ENCODE data around the gene ERG.

The ERG gene

GRCh38 chr21:38487901-38488639 is 10.2 kb downstream of the ERG start:
- Histone ChIP-seq H3K4me3 (ENCODE audit: low read depth, low read length) (no peak overlapping the region), H3K9ac (ENCODE audit: low read depth, low read length) (no peak overlapping the region), H3K4me1 (ENCODE audit: control insufficient read depth, insufficient read depth, low read length) (peaks cover 3% of the 10 kb centered on the region), H3K36me3 (ENCODE audit: control insufficient read depth, insufficient read depth, low read length) (no peaks in the 10 kb centered on the region), H3K27me3 (ENCODE audit: control insufficient read depth, insufficient read depth, low read length) (no peaks in the 10 kb centered on the region), H3K9me3 (ENCODE audit: control insufficient read depth, insufficient read depth, low read length) (no peaks in the 10 kb centered on the region)

- H3K9ac ChIP-seq (ENCODE audit: low read depth, low read length), result no peak overlapping the region
- peaks cover 3% of the 10 kb centered on the region for H3K4me1 ChIP-seq (ENCODE audit: control insufficient read depth, insufficient read depth, low read length)
- H3K36me3 ChIP-seq (ENCODE audit: control insufficient read depth, insufficient read depth, low read length), result no peaks in the 10 kb centered on the region
- no peaks in the 10 kb centered on the region for H3K27me3 ChIP-seq (ENCODE audit: control insufficient read depth, insufficient read depth, low read length)
- no peak overlapping the region for H3K4me3 ChIP-seq (ENCODE audit: low read depth, low read length)
- no peaks in the 10 kb centered on the region for H3K9me3 ChIP-seq (ENCODE audit: control insufficient read depth, insufficient read depth, low read length)
These were observed 11.6 kb downstream of the ERG start for GRCh38 chr21:38486706-38487105.

GRCh38 chr21:38486221-38486620 is 12.1 kb downstream of the ERG start:
- no peak overlapping the region for H3K9ac ChIP-seq (ENCODE audit: low read depth, low read length)
- H3K9me3 ChIP-seq (ENCODE audit: control insufficient read depth, insufficient read depth, low read length), result no peaks in the 10 kb centered on the region
- H3K4me1 ChIP-seq (ENCODE audit: control insufficient read depth, insufficient read depth, low read length), result peaks cover 3% of the 10 kb centered on the region
- H3K36me3 ChIP-seq (ENCODE audit: control insufficient read depth, insufficient read depth, low read length), result no peaks in the 10 kb centered on the region
- H3K27me3 ChIP-seq (ENCODE audit: control insufficient read depth, insufficient read depth, low read length), result no peaks in the 10 kb centered on the region
- no peak overlapping the region for H3K4me3 ChIP-seq (ENCODE audit: low read depth, low read length)

GRCh38 chr21:38479641-38480525 is 18.4 kb downstream of the ERG start:
- Histone ChIP-seq H3K4me3 (ENCODE audit: low read depth, low read length) (no peak overlapping the region), H3K9ac (ENCODE audit: low read depth, low read length) (no peak overlapping the region), H3K27me3 (ENCODE audit: control insufficient read depth, insufficient read depth, low read length) (no peaks in the 10 kb centered on the region), H3K4me1 (ENCODE audit: control insufficient read depth, insufficient read depth, low read length) (no peaks in the 10 kb centered on the region), H3K9me3 (ENCODE audit: control insufficient read depth, insufficient read depth, low read length) (no peaks in the 10 kb centered on the region), H3K36me3 (ENCODE audit: control insufficient read depth, insufficient read depth, low read length) (no peaks in the 10 kb centered on the region)

GRCh38 chr21:38478782-38479181 is 19.5 kb downstream of the ERG start:
- H3K9ac ChIP-seq (ENCODE audit: low read depth, low read length), result no peak overlapping the region
- no peaks in the 10 kb centered on the region for H3K27me3 ChIP-seq (ENCODE audit: control insufficient read depth, insufficient read depth, low read length)
- H3K36me3 ChIP-seq (ENCODE audit: control insufficient read depth, insufficient read depth, low read length), result no peaks in the 10 kb centered on the region
- no peaks in the 10 kb centered on the region for H3K4me1 ChIP-seq (ENCODE audit: control insufficient read depth, insufficient read depth, low read length)
- H3K9me3 ChIP-seq (ENCODE audit: control insufficient read depth, insufficient read depth, low read length), result no peaks in the 10 kb centered on the region
- H3K4me3 ChIP-seq (ENCODE audit: low read depth, low read length), result no peak overlapping the region

GRCh38 chr21:38477226-38477625 is 21.1 kb downstream of the ERG start:
- Histone ChIP-seq H3K9ac (ENCODE audit: low read depth, low read length) (no peak overlapping the region), H3K4me1 (ENCODE audit: control insufficient read depth, insufficient read depth, low read length) (no peaks in the 10 kb centered on the region), H3K9me3 (ENCODE audit: control insufficient read depth, insufficient read depth, low read length) (no peaks in the 10 kb centered on the region), H3K4me3 (ENCODE audit: low read depth, low read length) (no peak overlapping the region), H3K36me3 (ENCODE audit: control insufficient read depth, insufficient read depth, low read length) (no peaks in the 10 kb centered on the region), H3K27me3 (ENCODE audit: control insufficient read depth, insufficient read depth, low read length) (no peaks in the 10 kb centered on the region)

GRCh38 chr21:38476385-38476784 is 21.9 kb downstream of the ERG start:
- Histone ChIP-seq H3K4me1 (ENCODE audit: control insufficient read depth, insufficient read depth, low read length) (no peaks in the 10 kb centered on the region), H3K36me3 (ENCODE audit: control insufficient read depth, insufficient read depth, low read length) (no peaks in the 10 kb centered on the region), H3K4me3 (ENCODE audit: low read depth, low read length) (no peak overlapping the region), H3K27me3 (ENCODE audit: control insufficient read depth, insufficient read depth, low read length) (no peaks in the 10 kb centered on the region), H3K9me3 (ENCODE audit: control insufficient read depth, insufficient read depth, low read length) (no peaks in the 10 kb centered on the region), H3K9ac (ENCODE audit: low read depth, low read length) (no peak overlapping the region)

GRCh38 chr21:38475519-38475918 is 22.8 kb downstream of the ERG start:
- Histone ChIP-seq H3K27me3 (ENCODE audit: control insufficient read depth, insufficient read depth, low read length) (no peaks in the 10 kb centered on the region), H3K4me1 (ENCODE audit: control insufficient read depth, insufficient read depth, low read length) (no peaks in the 10 kb centered on the region), H3K4me3 (ENCODE audit: low read depth, low read length) (no peak overlapping the region), H3K9me3 (ENCODE audit: control insufficient read depth, insufficient read depth, low read length) (no peaks in the 10 kb centered on the region), H3K9ac (ENCODE audit: low read depth, low read length) (no peak overlapping the region), H3K36me3 (ENCODE audit: control insufficient read depth, insufficient read depth, low read length) (no peaks in the 10 kb centered on the region)

GRCh38 chr21:38474796-38475195 is 23.5 kb downstream of the ERG start:
- Histone ChIP-seq H3K4me1 (ENCODE audit: control insufficient read depth, insufficient read depth, low read length) (no peaks in the 10 kb centered on the region), H3K36me3 (ENCODE audit: control insufficient read depth, insufficient read depth, low read length) (no peaks in the 10 kb centered on the region), H3K9ac (ENCODE audit: low read depth, low read length) (no peak overlapping the region), H3K9me3 (ENCODE audit: control insufficient read depth, insufficient read depth, low read length) (no peaks in the 10 kb centered on the region), H3K4me3 (ENCODE audit: low read depth, low read length) (no peak overlapping the region), H3K27me3 (ENCODE audit: control insufficient read depth, insufficient read depth, low read length) (no peaks in the 10 kb centered on the region)

- Histone ChIP-seq H3K4me3 (ENCODE audit: low read depth, low read length) (no peak overlapping the region), H3K9me3 (ENCODE audit: control insufficient read depth, insufficient read depth, low read length) (no peaks in the 10 kb centered on the region), H3K27me3 (ENCODE audit: control insufficient read depth, insufficient read depth, low read length) (no peaks in the 10 kb centered on the region), H3K36me3 (ENCODE audit: control insufficient read depth, insufficient read depth, low read length) (no peaks in the 10 kb centered on the region), H3K9ac (ENCODE audit: low read depth, low read length) (no peak overlapping the region), H3K4me1 (ENCODE audit: control insufficient read depth, insufficient read depth, low read length) (no peaks in the 10 kb centered on the region)
These were observed 24.2 kb downstream of the ERG start for GRCh38 chr21:38474124-38474523.

GRCh38 chr21:38472412-38473108 is 25.7 kb downstream of the ERG start:
- H3K9ac ChIP-seq (ENCODE audit: low read depth, low read length), result no peak overlapping the region
- H3K27me3 ChIP-seq (ENCODE audit: control insufficient read depth, insufficient read depth, low read length), result no peaks in the 10 kb centered on the region
- H3K4me3 ChIP-seq (ENCODE audit: low read depth, low read length), result no peak overlapping the region
- H3K9me3 ChIP-seq (ENCODE audit: control insufficient read depth, insufficient read depth, low read length), result no peaks in the 10 kb centered on the region
- H3K4me1 ChIP-seq (ENCODE audit: control insufficient read depth, insufficient read depth, low read length), result no peaks in the 10 kb centered on the region
- no peaks in the 10 kb centered on the region for H3K36me3 ChIP-seq (ENCODE audit: control insufficient read depth, insufficient read depth, low read length)
